Erythroblast (primary cell): ENCODE results near the gene SELE.

Source experiments
- GATA1 ChIP-seq: IDR thresholded peaks from 2 replicates; pipeline ENCODE4 v1.6.1; 2011; ENCODE audit warnings: low read depth, mild to moderate bottlenecking, control low read depth, low read length, moderate library complexity
- POLR2A ChIP-seq: IDR thresholded peaks from 2 replicates; pipeline ENCODE4 v1.6.1; 2011; ENCODE audit warnings: mild to moderate bottlenecking, low read length

GRCh38 chr1:169694304-169695075, 39.4 kb downstream of the SELE start:
- no peak for TF ChIP-seq POLR2A
- no peak for TF ChIP-seq GATA1
